Activated B cell treated with CpG ODN at 0.5 μM for 24 hours (primary cell): ENCODE data around the gene VDR. TPM values are rescaled to one million over a fixed set of nuclear protein-coding genes. Genes with fewer than 3 reads are reported as not detected.

Source experiments
- ATAC-seq: fragments of 200-7000 bp; cut with Tn5 transposase; one replicate; pipeline ENCODE4 v1.10.0; 2021; ENCODE audit warnings: low read depth, mild to moderate bottlenecking, moderate library complexity
- CTCF ChIA-PET: fragments of 350-600 bp; sonication (Branson Sonifier 250); formaldehyde crosslinking; loops from one replicate; lab custom pipeline; 2021; ENCODE audit warnings: antibody characterized with exemption; lab: Charles Lee
- POLR2A ChIA-PET: fragments of 350-600 bp; sonication (Branson Sonifier 250); formaldehyde crosslinking; loops from one replicate; lab custom pipeline; 2021; ENCODE audit warnings: antibody characterized with exemption; lab: Charles Lee
- DNase-seq: peaks from one replicate; pipeline ENCODE4 v3.0.0; 2022
- H3K27ac Mint-ChIP-seq: one replicate; pipeline ENCODE4 v1.8.0; 2020; ENCODE audit warnings: mixed read lengths
- H3K27me3 Mint-ChIP-seq: one replicate; pipeline ENCODE4 v1.8.0; 2021; ENCODE audit warnings: mixed read lengths
- H3K36me3 Mint-ChIP-seq: one replicate; pipeline ENCODE4 v1.8.0; 2021; ENCODE audit warnings: low read depth, mixed read lengths
- H3K4me1 Mint-ChIP-seq: one replicate; pipeline ENCODE4 v1.8.0; 2021; ENCODE audit warnings: mixed read lengths
- H3K4me3 Mint-ChIP-seq: one replicate; pipeline ENCODE4 v1.8.0; 2020; ENCODE audit warnings: mild to moderate bottlenecking, mixed read lengths
- H3K9me3 Mint-ChIP-seq: one replicate; pipeline ENCODE4 v1.8.0; 2020; ENCODE audit warnings: mixed read lengths
- CTCF ChIP-seq: fragments of 200-600 bp; IDR thresholded peaks from one replicate; pipeline ENCODE4 v1.8.0; 2022; ENCODE audit warnings: antibody characterized with exemption, mild to moderate bottlenecking
- intact Hi-C: fragments of 100-400 bp; cut with micrococcal nuclease; formaldehyde crosslinking; loops from one replicate; pipeline ENCODE4 v1.15.1; 2024
- total RNA-seq: library from RNA; stranded (reverse); gene quantifications from 2 replicates; pipeline ENCODE4 v1.2.3, GENCODE V29; 2022

The VDR gene
- total RNA-seq, 1 donor from 2014 or later, result 0.86 TPM

GRCh38 chr12:47808574-47809365 is 96.0 kb downstream of the VDR start:
- Mint-ChIP-seq H3K27me3 (no peaks in the 10 kb centered on the region), H3K27ac (peak overlapping the region; percentile 93), H3K36me3 (peaks cover 18% of the 10 kb centered on the region), H3K4me3 (peak overlapping the region; percentile 66), H3K9me3 (no peaks in the 10 kb centered on the region), H3K4me1 (peaks cover 98% of the 10 kb centered on the region)
- ChIA-PET CTCF (interaction anchor here (0.8 to 6.2 kb wide), 13 partner anchors 9 to 95 kb away, joined by 3 to 70 read pairs (median 9); partner anchors contain the start of gene HDAC7), POLR2A (interaction anchor here (0.5 to 19.6 kb wide), 10 partner anchors 9 to 1736 kb away, joined by 3 to 573 read pairs (median 6); partner anchors contain the start of genes HDAC7, RPAP3, SENP1 and SLC48A1)
- no peak for DNase-seq
- intact Hi-C loops, result loop anchor here (1.0 kb wide), 2 partner anchors 7 to 24 kb away; no protein-coding TSS in a partner anchor
- TF ChIP-seq CTCF, result no peak
- ATAC-seq, result peak; percentile 5

- DNase-seq (peak; percentile 69), ATAC-seq (peak; percentile 35)
- intact Hi-C loops, result loop anchor here (1.0 kb wide), 1 partner anchor 24 kb away; no protein-coding TSS in a partner anchor
- H3K27me3 Mint-ChIP-seq, result no peaks in the 10 kb centered on the region
- peak overlapping the region; percentile 66 for H3K4me3 Mint-ChIP-seq
- TF ChIP-seq CTCF, result no peak
- no peaks in the 10 kb centered on the region for H3K9me3 Mint-ChIP-seq
- CTCF ChIA-PET, result interaction anchor here (0.8 to 6.2 kb wide), 13 partner anchors 10 to 95 kb away, joined by 3 to 70 read pairs (median 9); partner anchors contain the start of gene HDAC7
- H3K4me1 Mint-ChIP-seq, result peaks cover 98% of the 10 kb centered on the region
- peaks cover 18% of the 10 kb centered on the region for H3K36me3 Mint-ChIP-seq
- peak overlapping the region; percentile 93 for H3K27ac Mint-ChIP-seq
- POLR2A ChIA-PET, result interaction anchor here (0.5 to 19.6 kb wide), 12 partner anchors 8 to 1735 kb away, joined by 3 to 573 read pairs (median 4); partner anchors contain the start of genes HDAC7, RPAP3, SENP1 and SLC48A1
These were observed 96.7 kb downstream of the VDR start for GRCh38 chr12:47808050-47808449.

- Mint-ChIP-seq H3K36me3 (peaks cover 18% of the 10 kb centered on the region), H3K4me3 (peak overlapping the region; percentile 53), H3K4me1 (peaks cover 98% of the 10 kb centered on the region), H3K9me3 (no peaks in the 10 kb centered on the region), H3K27ac (peak overlapping the region; percentile 93), H3K27me3 (no peaks in the 10 kb centered on the region)
- intact Hi-C loops, result no loop called here
- ATAC-seq (no peak), DNase-seq (no peak)
- no peak for TF ChIP-seq CTCF
- POLR2A ChIA-PET, result interaction anchor here (0.9 to 19.6 kb wide), 9 partner anchors 8 to 298 kb away, joined by 3 to 573 read pairs (median 4); partner anchors contain the start of genes HDAC7, SENP1 and SLC48A1
- CTCF ChIA-PET, result interaction anchor here (1.3 to 6.2 kb wide), 11 partner anchors 10 to 94 kb away, joined by 4 to 70 read pairs (median 9); partner anchors contain the start of gene HDAC7
These were observed 97.5 kb downstream of the VDR start for GRCh38 chr12:47807338-47807737.

GRCh38 chr12:47805417-47805816 is 99.4 kb downstream of the VDR start:
- Mint-ChIP-seq H3K27me3 (no peaks in the 10 kb centered on the region), H3K27ac (peak overlapping the region; percentile 93), H3K4me1 (peaks cover 93% of the 10 kb centered on the region), H3K4me3 (no peak overlapping the region), H3K36me3 (peaks cover 26% of the 10 kb centered on the region), H3K9me3 (no peaks in the 10 kb centered on the region)
- ATAC-seq (no peak), DNase-seq (no peak)
- TF ChIP-seq CTCF, result no peak
- POLR2A ChIA-PET, result interaction anchor here (19.6 kb wide), 1 partner anchor 29 kb away, joined by 573 read pairs; no protein-coding TSS in a partner anchor
- intact Hi-C loops, result no loop called here
- CTCF ChIA-PET, result interaction anchor here (1.2 to 6.2 kb wide), 3 partner anchors 32 to 87 kb away, joined by 3 to 70 read pairs (median 4); no protein-coding TSS in a partner anchor
